GM23248 (cell line): Measurements from ENCODE around the gene NAA80. TPM values are rescaled to one million over a fixed set of nuclear protein-coding genes. Genes with fewer than 3 reads are reported as not detected.

Experiments used
- DNase-seq: peaks from one replicate; pipeline ENCODE4 v3.0.0-alpha.2; 2015
- H2AFZ ChIP-seq: fragments of 200-600 bp; sonication (generic); 2 replicates; pipeline ENCODE4 v1.6.1; 2016; ENCODE audit warnings: antibody characterized with exemption
- H3F3A ChIP-seq: fragments of 200-600 bp; sonication (generic); 2 replicates; pipeline ENCODE4 v1.6.1; 2016; ENCODE audit warnings: mild to moderate bottlenecking, antibody characterized with exemption, mixed run types; ENCODE audit not compliant: insufficient read depth
- H3K27ac ChIP-seq: fragments of 200-600 bp; sonication (generic); 2 replicates; pipeline ENCODE4 v1.5.1; 2016; ENCODE audit warnings: mild to moderate bottlenecking
- H3K27me3 ChIP-seq: fragments of 200-600 bp; sonication (generic); replicated peaks from 2 replicates; pipeline ENCODE4 v1.6.1; 2016; ENCODE audit warnings: mild to moderate bottlenecking; ENCODE audit not compliant: insufficient read depth
- H3K36me3 ChIP-seq: fragments of 200-600 bp; sonication (generic); 2 replicates; pipeline ENCODE4 v1.6.1; 2016; ENCODE audit warnings: low read depth, mild to moderate bottlenecking
- H3K4me1 ChIP-seq: fragments of 200-600 bp; sonication (generic); 2 replicates; pipeline ENCODE4 v1.6.1; 2016; ENCODE audit warnings: mild to moderate bottlenecking; ENCODE audit not compliant: insufficient read depth
- H3K4me2 ChIP-seq: fragments of 200-600 bp; sonication (generic); one replicate; pipeline ENCODE4 v1.6.1; 2016; ENCODE audit warnings: mild to moderate bottlenecking; ENCODE audit not compliant: unreplicated experiment
- H3K4me3 ChIP-seq: fragments of 200-600 bp; sonication (generic); 2 replicates; pipeline ENCODE4 v1.5.1; 2016; ENCODE audit warnings: mild to moderate bottlenecking
- H3K79me2 ChIP-seq: fragments of 200-600 bp; sonication (generic); 2 replicates; pipeline ENCODE4 v1.6.1; 2016; ENCODE audit warnings: mild to moderate bottlenecking; ENCODE audit not compliant: insufficient read depth
- H3K9ac ChIP-seq: fragments of 200-600 bp; sonication (generic); 2 replicates; pipeline ENCODE4 v1.6.1; 2016; ENCODE audit warnings: mild to moderate bottlenecking
- H3K9me2 ChIP-seq: fragments of 200-600 bp; sonication (generic); 2 replicates; pipeline ENCODE4 v1.6.1; 2016; ENCODE audit warnings: mixed run types, mild to moderate bottlenecking, moderate library complexity; ENCODE audit not compliant: insufficient read depth
- H3K9me3 ChIP-seq: fragments of 200-600 bp; sonication (generic); one replicate; pipeline ENCODE4 v1.6.1; 2017; ENCODE audit warnings: low read depth
- H4K20me1 ChIP-seq: fragments of 200-600 bp; sonication (generic); 2 replicates; pipeline ENCODE4 v1.6.0; 2016; ENCODE audit not compliant: insufficient read depth
- EZH2 ChIP-seq: fragments of 200-600 bp; sonication (generic); IDR thresholded peaks from 2 replicates; pipeline ENCODE4 v1.6.1; 2018; ENCODE audit warnings: antibody characterized with exemption, mild to moderate bottlenecking; ENCODE audit not compliant: insufficient read depth, poor library complexity, severe bottlenecking
- EZH2phosphoT487 ChIP-seq: fragments of 200-600 bp; sonication (generic); IDR thresholded peaks from 2 replicates; pipeline ENCODE4 v1.6.1; 2018; ENCODE audit warnings: antibody characterized with exemption, moderate library complexity, mild to moderate bottlenecking, low read depth; ENCODE audit not compliant: insufficient read depth
- WGBS, 2 experiments: methylation state at CpG; one replicate each; pipeline ENCODE4 v1.1.6; 2015 to 2017; ENCODE audit warnings: low lambda C conversion rate in 2 of 2, low coverage in 1 of 2; ENCODE audit errors: missing lambda C conversion rate in 2 of 2; 5-methylcytosine and 5-hydroxymethylcytosine counted together
- in situ Hi-C: fragments of 300-500 bp; cut with MboI; formaldehyde crosslinking; loops from 2 replicates; pipeline ENCODE4 v1.15.0; 2020
- polyA plus RNA-seq: library from polyadenylated mRNA; unstranded; fragments of >200 nt; fragmentation: Nextera tagmentation; extraction: Ambion mirVana; gene quantifications from 2 replicates; pipeline ENCODE4 v1.2.1, GENCODE V29; 2016
- total RNA-seq: library from RNA; depleted of rRNA; stranded (reverse); fragments of >200 nt; shearing (Covaris generic); gene quantifications from 2 replicates; pipeline ENCODE4 v1.2.3, GENCODE V29; 2014

NAA80 gene
- total and polyA plus RNA-seq, 2 experiments from 2014 or later, result 7.8 to 10.8 TPM

DNA sequence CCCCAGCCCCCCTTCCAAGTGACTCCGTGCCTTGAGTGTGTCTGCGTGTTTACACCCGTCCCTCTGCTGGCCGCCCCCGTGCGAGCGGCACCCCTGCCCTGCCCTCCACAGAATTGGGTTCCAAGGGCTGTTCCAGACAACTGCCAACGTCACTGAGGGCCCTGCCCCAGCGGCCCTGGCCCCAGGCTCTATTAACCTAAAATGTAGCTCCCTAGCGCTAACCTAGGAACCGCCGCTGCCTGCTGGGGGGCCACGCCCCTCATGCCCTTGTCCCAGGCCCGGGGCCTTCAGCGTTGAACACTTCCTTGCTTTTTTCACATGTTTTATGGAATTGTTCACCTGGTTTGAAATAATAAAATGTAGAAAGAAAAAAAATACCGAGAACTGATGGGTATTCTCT lies 40.2 kb downstream of the NAA80 start:
- TF ChIP-seq EZH2, result no peak
- no peak for TF ChIP-seq EZH2phosphoT487
- H3K36me3 ChIP-seq, result peaks cover 13% of the 10 kb centered on the region

GRCh38 chr3:50258029-50258680 lies 41.0 kb downstream of the NAA80 start:
- Histone ChIP-seq H3K79me2 (peaks cover 43% of the 10 kb centered on the region), H3K9ac (no peak overlapping the region), H3K27ac (0 out of 2 replicates have a peak overlapping the region, but pooled peaks have one; percentile 4), H3K4me1 (peaks cover 8% of the 10 kb centered on the region; the same call in 1 of the 2 replicates), H3K9me3 (no peaks in the 10 kb centered on the region), H4K20me1 (no peaks in the 10 kb centered on the region), H3K9me2 (no peaks in the 10 kb centered on the region), H3K4me2 (no peak overlapping the region), H3F3A (peaks cover 6% of the 10 kb centered on the region; the same call in 1 of the 2 replicates), H3K4me3 (no peak overlapping the region), H2AFZ (no peak overlapping the region), H3K27me3 (no peaks in the 10 kb centered on the region), H3K36me3 (peaks cover 13% of the 10 kb centered on the region)
- no peak for TF ChIP-seq EZH2phosphoT487
- TF ChIP-seq EZH2, result no peak
- no peak for DNase-seq
- WGBS, 2 experiments, result 87 to 91% methylated on average over 10 to 17 of the region's 17 CpGs
- in situ Hi-C loops, result no loop called here

More for the DNA sequence above, 40.2 kb downstream of the NAA80 start:
- H3K4me1 ChIP-seq, result peaks cover 9% of the 10 kb centered on the region
- in situ Hi-C loops, result no loop called here
- no peak overlapping the region for H3K9ac ChIP-seq
- no peak for DNase-seq
- H3K27me3 ChIP-seq, result no peaks in the 10 kb centered on the region
- 46 to 54% methylated on average over 16 of the region's 16 CpGs for WGBS, 2 experiments
- peaks cover 6% of the 10 kb centered on the region; the same call in 1 of the 2 replicates for H3F3A ChIP-seq
- H2AFZ ChIP-seq, result no peak overlapping the region
- H3K9me2 ChIP-seq, result no peaks in the 10 kb centered on the region
- H3K4me2 ChIP-seq, result no peak overlapping the region
- no peaks in the 10 kb centered on the region for H3K9me3 ChIP-seq
- H4K20me1 ChIP-seq, result no peaks in the 10 kb centered on the region
- 0 out of 2 replicates have a peak overlapping the region, but pooled peaks have one; percentile 4 for H3K27ac ChIP-seq
- no peak overlapping the region for H3K4me3 ChIP-seq
- H3K79me2 ChIP-seq, result peaks cover 35% of the 10 kb centered on the region

DNA sequence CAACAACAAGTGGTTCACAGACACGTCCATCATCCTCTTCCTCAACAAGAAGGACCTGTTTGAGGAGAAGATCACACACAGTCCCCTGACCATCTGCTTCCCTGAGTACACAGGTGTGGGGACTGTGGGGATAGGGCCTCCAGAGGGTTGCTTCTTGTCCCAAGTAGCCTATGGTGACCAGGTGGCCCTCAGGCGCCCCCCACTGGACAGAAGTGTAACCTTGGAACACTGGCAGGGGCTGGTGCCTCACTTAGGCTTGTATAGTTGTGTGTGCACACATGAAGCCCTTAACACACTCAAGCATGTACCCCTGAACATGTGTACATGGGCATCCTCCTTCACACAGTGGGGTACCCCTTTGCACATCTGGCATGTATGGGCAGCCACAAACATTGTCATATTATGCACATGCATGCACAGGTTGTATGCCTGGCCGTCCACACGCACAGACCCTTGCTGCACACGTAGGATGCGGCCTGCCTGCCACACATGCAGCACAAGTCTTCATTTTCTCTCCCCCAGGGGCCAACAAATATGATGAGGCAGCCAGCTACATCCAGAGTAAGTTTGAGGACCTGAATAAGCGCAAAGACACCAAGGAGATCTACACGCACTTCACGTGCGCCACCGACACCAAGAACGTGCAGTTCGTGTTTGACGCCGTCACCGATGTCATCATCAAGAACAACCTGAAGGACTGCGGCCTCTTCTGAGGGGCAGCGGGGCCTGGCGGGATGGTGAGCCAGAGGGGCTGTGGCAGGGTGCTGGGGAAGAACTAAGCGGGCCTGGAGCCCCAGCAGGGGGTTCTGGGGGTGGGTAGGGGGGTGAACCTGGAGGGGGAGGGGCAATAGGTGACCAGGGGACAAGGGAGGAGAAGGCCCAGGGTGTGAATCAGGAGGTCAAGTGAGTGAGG lies 42.0 kb downstream of the NAA80 start:
- Histone ChIP-seq H3K27ac (no peak overlapping the region), H3K4me1 (peaks cover 8% of the 10 kb centered on the region; the same call in 1 of the 2 replicates), H3K36me3 (peaks cover 16% of the 10 kb centered on the region), H3K9me3 (no peaks in the 10 kb centered on the region), H4K20me1 (no peaks in the 10 kb centered on the region), H2AFZ (no peak overlapping the region), H3K4me2 (no peak overlapping the region), H3K4me3 (no peak overlapping the region), H3K9ac (no peak overlapping the region), H3F3A (peaks cover 6% of the 10 kb centered on the region; the same call in 1 of the 2 replicates), H3K9me2 (no peaks in the 10 kb centered on the region), H3K27me3 (no peaks in the 10 kb centered on the region), H3K79me2 (peaks cover 52% of the 10 kb centered on the region)
- no peak for TF ChIP-seq EZH2phosphoT487
- no peak for TF ChIP-seq EZH2
- DNase-seq, result peak; percentile 57
- in situ Hi-C loops, result no loop called here
- 85 to 87% methylated on average over 19 to 20 of the region's 20 CpGs for WGBS, 2 experiments

- 85% methylated on average over 9 of the region's 9 CpGs for WGBS, 2 experiments
- DNase-seq, result no peak
- TF ChIP-seq EZH2phosphoT487, result no peak
- Histone ChIP-seq H3K4me2 (no peak overlapping the region), H3K79me2 (peaks cover 72% of the 10 kb centered on the region), H2AFZ (no peak overlapping the region), H3K9me3 (no peaks in the 10 kb centered on the region), H3K9me2 (no peaks in the 10 kb centered on the region), H3K4me1 (peaks cover 14% of the 10 kb centered on the region), H3K27me3 (no peaks in the 10 kb centered on the region), H3K4me3 (no peak overlapping the region), H3F3A (peaks cover 8% of the 10 kb centered on the region; the same call in 1 of the 2 replicates), H4K20me1 (no peaks in the 10 kb centered on the region), H3K27ac (peak overlapping the region; percentile 49; the same call in 1 of the 2 replicates), H3K9ac (0 out of 2 replicates have a peak overlapping the region, but pooled peaks have one; percentile 26), H3K36me3 (peaks cover 17% of the 10 kb centered on the region)
- in situ Hi-C loops, result no loop called here
Measured at GRCh38 chr3:50255251-50255615, 44.0 kb downstream of the NAA80 start.
